Measurements from ENCODE around the gene BRSK1. TPM values are rescaled to one million over a fixed set of nuclear protein-coding genes. Genes with fewer than 3 reads are reported as not detected.

Gene BRSK1
- total RNA-seq, 1 experiment from 2014 or later = 8.7 TPM

DNA sequence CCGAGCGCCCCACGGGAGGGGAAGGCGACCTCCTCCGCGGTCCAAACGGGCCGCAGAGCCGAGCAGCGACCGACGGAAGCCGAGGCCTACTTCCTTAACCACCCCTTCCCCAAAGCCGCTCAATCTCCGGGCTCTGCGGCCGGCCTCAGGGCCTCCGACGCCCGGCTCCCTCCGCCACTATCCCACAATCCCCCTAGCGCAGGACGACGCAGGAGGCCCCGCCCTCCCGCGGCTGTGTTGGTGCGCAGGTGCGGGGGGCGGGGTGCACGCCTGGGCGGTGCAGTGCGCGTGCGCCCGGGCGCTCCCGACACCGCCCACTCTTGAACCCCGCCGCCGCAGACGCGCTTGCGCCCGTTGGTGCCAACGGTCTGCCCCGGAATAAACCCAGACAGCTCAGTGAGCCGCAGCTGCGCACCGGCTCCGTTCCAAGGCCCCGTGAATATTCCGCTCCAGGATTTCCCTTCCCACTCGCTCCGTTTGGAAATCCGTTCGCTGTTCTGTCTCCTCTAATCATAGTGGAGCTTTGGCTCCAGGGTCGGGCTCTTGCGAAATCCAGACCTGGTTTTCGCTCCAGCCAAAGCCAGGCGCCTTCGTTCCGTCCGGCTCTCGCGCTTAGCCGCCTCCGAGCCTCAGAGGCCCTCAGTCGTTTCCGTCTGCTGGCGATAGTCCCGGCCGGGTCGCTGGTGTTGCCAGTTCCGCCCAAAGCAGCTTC is 24.8 kb upstream of the BRSK1 start, which contains the start of gene PPP6R1:
TSS of gene PPP6R1 (minus strand) at position 190 of the 712 bp plus-strand sequence. CDS start 11,914 bp downstream, outside the sequence.
- no peaks in the 10 kb centered on the region for H3K9me2 ChIP-seq (replicated peaks; ENCODE audit: low read length)
- H3K4me1 ChIP-seq (ENCODE audit: insufficient read depth, low read length) = peaks cover 40% of the 10 kb centered on the region
- H3K27ac ChIP-seq (ENCODE audit: low read length) = peak within 1 kb of the TSS; percentile 95
- peaks cover 8% of the 10 kb centered on the region for H3F3A ChIP-seq (ENCODE audit: low read length, unreplicated experiment)
- H3K4me3 ChIP-seq (ENCODE audit: low read length) = peak within 1 kb of the TSS; percentile 95
- peak within 1 kb of the TSS; percentile 73 for H2AFZ ChIP-seq (ENCODE audit: low read length)
- peak within 1 kb of the TSS; percentile 97 for H3K9ac ChIP-seq (ENCODE audit: low read length)
- DNase-seq (peak; percentile 100), ATAC-seq (peak; percentile 78)
- ChIA-PET CTCF (interaction anchor here (0.6 kb wide), 2 partner anchors 19 to 118 kb away, joined by 3 to 9 read pairs; no protein-coding TSS in a partner anchor), POLR2A (ENCODE audit: unreplicated experiment) (interaction anchor here (0.6 to 1.3 kb wide), 6 partner anchors 21 to 224 kb away, joined by 3 to 10 read pairs (median 6); partner anchors contain the start of genes HSPBP1 and KMT5C)
- H3K27me3 ChIP-seq (ENCODE audit: low read length) = no peaks in the 10 kb centered on the region
- peaks cover 50% of the 10 kb centered on the region for H3K79me2 ChIP-seq (ENCODE audit: low read length)
- peaks cover 30% of the 10 kb centered on the region for H4K20me1 ChIP-seq (ENCODE audit: low read length)
- H3K4me2 ChIP-seq (ENCODE audit: low read length) = peak within 1 kb of the TSS; percentile 92
- intact Hi-C loops (cut with micrococcal nuclease) = loop anchor here (1.0 to 5.0 kb wide), 4 partner anchors 21 to 92 kb away; partner anchors contain the start of genes DNAAF3 and HSPBP1
- H3K9me3 ChIP-seq (ENCODE audit: low read length) = no peaks in the 10 kb centered on the region
- no TSS peak for BruUV-seq (replicated peaks)
- H3K36me3 ChIP-seq (ENCODE audit: low read depth, low read length) = no peaks in the 10 kb centered on the region
- no peak for TF ChIP-seq CTCF (conservative IDR thresholded peaks at IDR 0.05; ENCODE audit: low read depth, low read length)
- TF ChIP-seq EZH2 (IDR thresholded peaks at IDR 0.05; ENCODE audit: low read length, unreplicated experiment) = no peak
- TF ChIP-seq EZH2phosphoT487 (IDR thresholded peaks at IDR 0.05; ENCODE audit: borderline replicate concordance, low read length) = no peak

GRCh38 chr19:55259540-55260210 is 24.1 kb upstream of the BRSK1 start:
- peaks cover 33% of the 10 kb centered on the region for H3K4me1 ChIP-seq (ENCODE audit: insufficient read depth, low read length)
- H2AFZ ChIP-seq (ENCODE audit: low read length) = peak overlapping the region; percentile 73
- H3K27ac ChIP-seq (ENCODE audit: low read length) = peak overlapping the region; percentile 67
- no peaks in the 10 kb centered on the region for H3K9me3 ChIP-seq (ENCODE audit: low read length)
- ChIA-PET CTCF (no interaction called here), POLR2A (ENCODE audit: unreplicated experiment) (interaction anchor here (0.6 to 1.3 kb wide), 3 partner anchors 20 to 93 kb away, joined by 4 to 10 read pairs (median 7); partner anchors contain the start of genes HSPBP1 and KMT5C)
- BruUV-seq (replicated peaks) = TSS peak; percentile 94
- H4K20me1 ChIP-seq (ENCODE audit: low read length) = peaks cover 23% of the 10 kb centered on the region
- TF ChIP-seq CTCF (conservative IDR thresholded peaks at IDR 0.05; ENCODE audit: low read depth, low read length) = no peak
- TF ChIP-seq EZH2 (IDR thresholded peaks at IDR 0.05; ENCODE audit: low read length, unreplicated experiment) = no peak
- no peak for TF ChIP-seq EZH2phosphoT487 (IDR thresholded peaks at IDR 0.05; ENCODE audit: borderline replicate concordance, low read length)
- H3K9me2 ChIP-seq (replicated peaks; ENCODE audit: low read length) = no peaks in the 10 kb centered on the region
- peak overlapping the region; percentile 86 for H3K4me2 ChIP-seq (ENCODE audit: low read length)
- no peaks in the 10 kb centered on the region for H3K36me3 ChIP-seq (ENCODE audit: low read depth, low read length)
- ATAC-seq = no peak
- H3K79me2 ChIP-seq (ENCODE audit: low read length) = peaks cover 43% of the 10 kb centered on the region
- H3K27me3 ChIP-seq (ENCODE audit: low read length) = no peaks in the 10 kb centered on the region
- H3K4me3 ChIP-seq (ENCODE audit: low read length) = peak overlapping the region; percentile 95
- peak overlapping the region; percentile 71 for H3K9ac ChIP-seq (ENCODE audit: low read length)
- no peak for DNase-seq
- intact Hi-C loops (cut with micrococcal nuclease) = loop anchor here (1.0 to 5.0 kb wide), 4 partner anchors 21 to 92 kb away; partner anchors contain the start of genes DNAAF3 and HSPBP1
- H3F3A ChIP-seq (ENCODE audit: low read length, unreplicated experiment) = peaks cover 8% of the 10 kb centered on the region

All from PC-3 (cell line).